Neutrophil (primary cell): ENCODE data around the gene TSSK6.

Source experiments
- H3K27ac ChIP-seq: fragments of 200-600 bp; sonication (generic); 2 replicates; pipeline ENCODE4 v1.5.1; 2016; ENCODE audit warnings: mild to moderate bottlenecking, moderate library complexity
- H3K27me3 ChIP-seq: fragments of 200-600 bp; sonication (generic); 2 replicates; pipeline ENCODE4 v1.6.0; 2016; ENCODE audit warnings: mild to moderate bottlenecking
- H3K36me3 ChIP-seq: fragments of 200-600 bp; sonication (generic); 2 replicates; pipeline ENCODE4 v1.5.1; 2017
- H3K4me1 ChIP-seq, 2 experiments: fragments of 200-600 bp in 1 of 2; sonication (generic) in 1 of 2; 1 replicate in 1 of 2; 2 replicates in 1 of 2; pipeline versions ENCODE4 v1.5.1 to v1.6.1; 2013 to 2016; ENCODE audit warnings: low read depth in 1 of 2, low read length in 1 of 2, mild to moderate bottlenecking in 1 of 2, moderate library complexity in 1 of 2; ENCODE audit not compliant: control insufficient read depth in 1 of 2, insufficient read depth in 1 of 2
- H3K4me3 ChIP-seq, 2 experiments: fragments of 200-600 bp in 1 of 2; sonication (generic) in 1 of 2; 1 replicate in 1 of 2; 2 replicates in 1 of 2; pipeline ENCODE4 v1.5.1; 2013 to 2016; ENCODE audit warnings: low read depth in 1 of 2, low read length in 1 of 2, mild to moderate bottlenecking in 1 of 2, moderate library complexity in 1 of 2
- H3K9me3 ChIP-seq: fragments of 200-600 bp; sonication (generic); 2 replicates; pipeline ENCODE4 v1.5.1; 2016
- TF ChIP-seq, protein P1 (sequence below): fragments of 200-600 bp; sonication (generic); IDR thresholded peaks from 2 replicates; pipeline ENCODE4 v1.5.1; 2016; ENCODE audit warnings: antibody characterized with exemption

The TSSK6 gene

DNA sequence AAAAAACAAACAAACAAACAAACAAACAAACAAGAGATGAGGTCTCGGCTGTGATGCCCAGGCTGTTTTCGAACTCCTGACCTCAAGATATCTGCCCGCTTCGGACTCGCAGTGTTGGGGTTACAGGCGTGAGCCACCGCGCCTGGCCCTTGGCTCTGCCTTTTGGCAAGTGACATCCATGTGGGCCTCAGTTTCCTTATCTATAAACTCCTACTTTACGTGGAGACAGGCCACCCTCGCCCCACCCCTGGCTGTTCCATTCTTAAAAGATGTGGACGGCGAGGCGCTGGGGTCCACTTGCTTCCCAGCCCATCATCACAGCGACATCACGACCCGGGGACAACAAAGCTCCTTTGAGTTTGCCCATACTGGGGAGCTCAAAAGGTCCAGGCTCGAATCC, 1.7 kb downstream of the TSSK6 start:
- TF ChIP-seq, protein P1, sequence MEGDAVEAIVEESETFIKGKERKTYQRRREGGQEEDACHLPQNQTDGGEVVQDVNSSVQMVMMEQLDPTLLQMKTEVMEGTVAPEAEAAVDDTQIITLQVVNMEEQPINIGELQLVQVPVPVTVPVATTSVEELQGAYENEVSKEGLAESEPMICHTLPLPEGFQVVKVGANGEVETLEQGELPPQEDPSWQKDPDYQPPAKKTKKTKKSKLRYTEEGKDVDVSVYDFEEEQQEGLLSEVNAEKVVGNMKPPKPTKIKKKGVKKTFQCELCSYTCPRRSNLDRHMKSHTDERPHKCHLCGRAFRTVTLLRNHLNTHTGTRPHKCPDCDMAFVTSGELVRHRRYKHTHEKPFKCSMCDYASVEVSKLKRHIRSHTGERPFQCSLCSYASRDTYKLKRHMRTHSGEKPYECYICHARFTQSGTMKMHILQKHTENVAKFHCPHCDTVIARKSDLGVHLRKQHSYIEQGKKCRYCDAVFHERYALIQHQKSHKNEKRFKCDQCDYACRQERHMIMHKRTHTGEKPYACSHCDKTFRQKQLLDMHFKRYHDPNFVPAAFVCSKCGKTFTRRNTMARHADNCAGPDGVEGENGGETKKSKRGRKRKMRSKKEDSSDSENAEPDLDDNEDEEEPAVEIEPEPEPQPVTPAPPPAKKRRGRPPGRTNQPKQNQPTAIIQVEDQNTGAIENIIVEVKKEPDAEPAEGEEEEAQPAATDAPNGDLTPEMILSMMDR, result no peak
- Histone ChIP-seq H3K4me3 (no peak overlapping the region), H3K27ac (no peak overlapping the region), H3K9me3 (no peaks in the 10 kb centered on the region), H3K4me1 (peaks cover 12% of the 10 kb centered on the region in 2 experiments), H3K36me3 (no peaks in the 10 kb centered on the region), H3K27me3 (peaks cover 5% of the 10 kb centered on the region)

- Histone ChIP-seq H3K27ac (no peak overlapping the region), H3K27me3 (peaks cover 5% of the 10 kb centered on the region), H3K4me3 (no peak overlapping the region)
Measured at GRCh38 chr19:19510432-19510831, 4.9 kb downstream of the TSSK6 start.

GRCh38 chr19:19508217-19508616, 7.1 kb downstream of the TSSK6 start:
- TF ChIP-seq, protein P1, result no peak
- H3K9me3 ChIP-seq, result no peaks in the 10 kb centered on the region
- no peaks in the 10 kb centered on the region for H3K27me3 ChIP-seq
- H3K4me1 ChIP-seq, result no peaks in the 10 kb centered on the region
- peaks cover 53% of the 10 kb centered on the region for H3K36me3 ChIP-seq
- H3K27ac ChIP-seq, result no peak overlapping the region
- H3K4me3 ChIP-seq, result no peak overlapping the region

More at GRCh38 chr19:19510432-19510831, 4.9 kb downstream of the TSSK6 start:
- TF ChIP-seq, protein P1, result no peak
- peaks cover 31% of the 10 kb centered on the region for H3K36me3 ChIP-seq
- H3K9me3 ChIP-seq, result no peaks in the 10 kb centered on the region
- H3K4me1 ChIP-seq, result peaks cover 1 to 2% of the 10 kb centered on the region in 2 experiments

- Histone ChIP-seq H3K27ac (no peak overlapping the region), H3K9me3 (no peaks in the 10 kb centered on the region), H3K36me3 (peaks cover 62% of the 10 kb centered on the region), H3K4me1 (no peaks in the 10 kb centered on the region), H3K4me3 (no peak overlapping the region), H3K27me3 (no peaks in the 10 kb centered on the region)
- TF ChIP-seq, protein P1, result no peak
Measured at GRCh38 chr19:19507354-19507753, 8.0 kb downstream of the TSSK6 start.

GRCh38 chr19:19506592-19506991, 8.8 kb downstream of the TSSK6 start:
- no peak overlapping the region for H3K4me3 ChIP-seq
- TF ChIP-seq, protein P1, result no peak
- H3K9me3 ChIP-seq, result no peaks in the 10 kb centered on the region
- H3K27me3 ChIP-seq, result no peaks in the 10 kb centered on the region
- H3K36me3 ChIP-seq, result peaks cover 69% of the 10 kb centered on the region
- no peaks in the 10 kb centered on the region for H3K4me1 ChIP-seq
- no peak overlapping the region for H3K27ac ChIP-seq
